H1 (cell line): ENCODE data around the gene JAK2. TPM values are rescaled to one million over a fixed set of nuclear protein-coding genes. Genes with fewer than 3 reads are reported as not detected.

Source experiments
- CTCF ChIA-PET: fragments of 300-600 bp; sonication (Branson Sonifier 250); formaldehyde crosslinking; loops from one replicate; lab custom pipeline; 2021; ENCODE audit not compliant: partially characterized antibody; lab: Charles Lee
- POLR2A ChIA-PET: fragments of 300-600 bp; sonication (Branson Sonifier 250); formaldehyde crosslinking; loops from one replicate; lab custom pipeline; 2021; ENCODE audit warnings: inconsistent platforms; ENCODE audit not compliant: partially characterized antibody; lab: Charles Lee
- DNase-seq, 2 experiments: peaks; one replicate each; pipeline versions ENCODE4 v3.0.0 to v3.0.0-alpha.2; 2010 to 2022; ENCODE audit warnings: low spot score in 2 of 2, low read depth in 1 of 2, mixed read lengths in 1 of 2
- FAIRE-seq: peaks from 2 replicates; lab custom pipeline; 2011; peaks lifted over from hg19 to GRCh38; lab: Jason Lieb, UNC
- H2AFZ ChIP-seq: 2 replicates; pipeline ENCODE4 v1.8.1; 2012; ENCODE audit warnings: low read length, inconsistent platforms
- H2AK5ac ChIP-seq: 2 replicates; pipeline ENCODE4 v1.6.1; 2013; ENCODE audit warnings: low read depth, low read length
- H2BK120ac ChIP-seq: replicated peaks from 2 replicates; pipeline ENCODE3; 2013; ENCODE audit warnings: low read depth, low read length, inconsistent platforms
- H2BK12ac ChIP-seq: 2 replicates; pipeline ENCODE4 v1.6.1; 2013; ENCODE audit warnings: low read depth, low read length
- H2BK15ac ChIP-seq: 2 replicates; pipeline ENCODE4 v1.6.1; 2013; ENCODE audit warnings: low read length
- H2BK20ac ChIP-seq: 2 replicates; pipeline ENCODE4 v1.6.1; 2013; ENCODE audit warnings: low read length
- H2BK5ac ChIP-seq: 2 replicates; pipeline ENCODE4 v1.6.1; 2013; ENCODE audit warnings: low read depth, low read length
- H3K14ac ChIP-seq: 2 replicates; pipeline ENCODE4 v1.6.1; 2013; ENCODE audit warnings: inconsistent platforms; ENCODE audit not compliant: insufficient read length
- H3K18ac ChIP-seq: 2 replicates; pipeline ENCODE4 v1.6.1; 2013; ENCODE audit warnings: low read length; ENCODE audit errors: extremely low read depth
- H3K23ac ChIP-seq: 2 replicates; pipeline ENCODE4 v1.6.1; 2013; ENCODE audit warnings: inconsistent platforms; ENCODE audit not compliant: insufficient read length
- H3K23me2 ChIP-seq: 2 replicates; pipeline ENCODE4 v1.6.1; 2013; ENCODE audit warnings: low read depth, low read length
- H3K27ac ChIP-seq: 2 replicates; pipeline ENCODE4 v1.6.1; 2011; ENCODE audit warnings: low read depth, low read length, inconsistent platforms
- H3K27me3 ChIP-seq, 4 experiments: replicated peaks in 1 of 4; 1 replicate in 1 of 4; 2 replicates in 3 of 4; pipeline versions ENCODE4 v1.6.1 to v1.8.1; 2011 to 2013; ENCODE audit warnings: low read length in 3 of 4, mild to moderate bottlenecking in 3 of 4, inconsistent platforms in 2 of 4, mixed read lengths in 2 of 4, moderate library complexity in 1 of 4; ENCODE audit not compliant: control insufficient read depth in 3 of 4, insufficient read depth in 3 of 4; ENCODE audit errors: extremely low read depth in 1 of 4
- H3K36me3 ChIP-seq, 4 experiments: 2 replicates each; pipeline versions ENCODE4 v1.6.1 to v1.8.1; 2011 to 2013; ENCODE audit warnings: mild to moderate bottlenecking in 4 of 4, low read length in 3 of 4, moderate library complexity in 2 of 4, control low read depth in 1 of 4, inconsistent platforms in 1 of 4; ENCODE audit not compliant: insufficient read depth in 4 of 4, control insufficient read depth in 2 of 4
- H3K4ac ChIP-seq: replicated peaks from 2 replicates; pipeline ENCODE3; 2013; ENCODE audit warnings: low read length, low read depth, mixed read lengths, inconsistent platforms; ENCODE audit not compliant: insufficient read length
- H3K4me1 ChIP-seq, 4 experiments: replicated peaks in 1 of 4; 1 replicate in 1 of 4; 2 replicates in 3 of 4; pipeline versions ENCODE4 v1.6.1 to v1.8.1; 2011 to 2013; ENCODE audit warnings: low read length in 3 of 4, inconsistent platforms in 2 of 4, mixed read lengths in 1 of 4; ENCODE audit not compliant: insufficient read depth in 4 of 4, control insufficient read depth in 3 of 4
- H3K4me2 ChIP-seq, 2 experiments: 2 replicates each; pipeline versions ENCODE4 v1.6.1 to v1.8.1; 2011 to 2013; ENCODE audit warnings: low read depth in 2 of 2, low read length in 2 of 2, control low read depth in 1 of 2, inconsistent platforms in 1 of 2, mild to moderate bottlenecking in 1 of 2; ENCODE audit not compliant: insufficient read depth in 1 of 2
- H3K4me3 ChIP-seq, 4 experiments: fragments of 200-600, 300-600 bp in 1 of 4; sonication (generic), shearing (Covaris generic), sonication (Bioruptor Twin) in 1 of 4; 2 replicates each; pipeline versions ENCODE4 v1.5.1 to v1.8.1; 2011 to 2016; ENCODE audit warnings: low read length in 4 of 4, low read depth in 3 of 4, control low read depth in 2 of 4, inconsistent platforms in 2 of 4, mild to moderate bottlenecking in 2 of 4, mixed read lengths in 1 of 4, moderate library complexity in 1 of 4; ENCODE audit not compliant: insufficient read depth in 2 of 4; ENCODE audit errors: extremely low read depth in 1 of 4
- H3K56ac ChIP-seq: replicated peaks from 2 replicates; pipeline ENCODE3; 2013; ENCODE audit warnings: low read depth, mild to moderate bottlenecking, mixed read lengths, low read length, inconsistent platforms; ENCODE audit not compliant: insufficient read length
- H3K79me1 ChIP-seq: 2 replicates; pipeline ENCODE4 v1.6.1; 2013; ENCODE audit warnings: low read depth, low read length, control low read depth
- H3K79me2 ChIP-seq, 2 experiments: 2 replicates each; pipeline versions ENCODE4 v1.6.1 to v1.8.1; 2012 to 2013; ENCODE audit warnings: low read length in 2 of 2, mild to moderate bottlenecking in 2 of 2, inconsistent platforms in 1 of 2; ENCODE audit not compliant: insufficient read depth in 2 of 2, control insufficient read depth in 1 of 2
- H3K9ac ChIP-seq, 4 experiments: replicated peaks in 1 of 4; 1 replicate in 1 of 4; 2 replicates in 3 of 4; pipeline versions ENCODE4 v1.6.1 to v1.8.1; 2011 to 2013; ENCODE audit warnings: low read depth in 3 of 4, low read length in 3 of 4, control low read depth in 2 of 4, mild to moderate bottlenecking in 2 of 4, moderate library complexity in 2 of 4, inconsistent platforms in 1 of 4; ENCODE audit errors: extremely low read depth in 1 of 4
- H3K9me3 ChIP-seq, 2 experiments: 2 replicates each; pipeline versions ENCODE4 v1.6.1 to v1.8.1; 2012 to 2013; ENCODE audit warnings: mild to moderate bottlenecking in 2 of 2, moderate library complexity in 2 of 2, control low read depth in 1 of 2, inconsistent platforms in 1 of 2, low read depth in 1 of 2, low read length in 1 of 2, mixed read lengths in 1 of 2; ENCODE audit not compliant: insufficient read depth in 2 of 2
- H4K20me1 ChIP-seq, 2 experiments: replicated peaks in 1 of 2; 2 replicates each; pipeline versions ENCODE3 to v1.8.1; 2011 to 2013; ENCODE audit warnings: inconsistent platforms in 2 of 2, low read length in 2 of 2, mild to moderate bottlenecking in 1 of 2; ENCODE audit not compliant: insufficient read depth in 2 of 2, control insufficient read depth in 1 of 2
- H4K5ac ChIP-seq: 2 replicates; pipeline ENCODE4 v1.6.1; 2013; ENCODE audit warnings: low read length, low read depth, mixed read lengths, inconsistent platforms; ENCODE audit not compliant: insufficient read length
- H4K8ac ChIP-seq: 2 replicates; pipeline ENCODE4 v1.8.0; 2013; ENCODE audit warnings: mild to moderate bottlenecking, moderate library complexity, low read length, inconsistent platforms; ENCODE audit not compliant: insufficient read depth; ENCODE audit errors: extremely low read depth
- H4K91ac ChIP-seq: replicated peaks from 2 replicates; pipeline ENCODE3; 2013; ENCODE audit warnings: low read length, mixed read lengths, inconsistent platforms; ENCODE audit not compliant: insufficient read length
- CBX8 ChIP-seq: fragments of 300-800, 300-1000 bp; sonication (generic); IDR thresholded peaks from 2 replicates; pipeline ENCODE4 v1.7.1; 2016; ENCODE audit warnings: low read depth, low read length, borderline replicate concordance
- RAD21 ChIP-seq, 2 experiments: IDR thresholded peaks in 1 of 2; conservative IDR thresholded peaks in 1 of 2; 2 replicates each; pipeline ENCODE4 v1.6.1; 2011; ENCODE audit warnings: low read depth in 2 of 2, low read length in 2 of 2, improper control_type of control experiment in 1 of 2, inconsistent platforms in 1 of 2, mild to moderate bottlenecking in 1 of 2, moderate library complexity in 1 of 2
- SAP30 ChIP-seq: fragments of 300-600 bp; sonication (generic); IDR thresholded peaks from 2 replicates; pipeline ENCODE4 v1.7.1; 2012; ENCODE audit warnings: low read length, moderate library complexity, mild to moderate bottlenecking, inconsistent platforms; ENCODE audit not compliant: insufficient read depth, insufficient replicate concordance
- SRF ChIP-seq: IDR thresholded peaks from 2 replicates; pipeline ENCODE4 v1.6.1; 2011; ENCODE audit warnings: mild to moderate bottlenecking, low read depth, low read length, moderate library complexity
- TEAD4 ChIP-seq: IDR thresholded peaks from 2 replicates; pipeline ENCODE4 v1.6.1; 2012; ENCODE audit warnings: low read depth, low read length, inconsistent platforms, mixed read lengths
- WGBS, 2 experiments: shearing (Covaris generic) in 1 of 2; methylation state at CpG; one replicate each; pipeline versions ENCODE4 v1.1.6 to v1.1.7; 2013 to 2015; ENCODE audit warnings: low lambda C conversion rate in 2 of 2, mixed read lengths in 2 of 2, inconsistent platforms in 1 of 2, low coverage in 1 of 2, missing lambda C conversion rate in 1 of 2; ENCODE audit not compliant: insufficient replicate concordance in 2 of 2, insufficient coverage in 1 of 2, insufficient read length in 1 of 2; ENCODE audit errors: extremely low coverage in 1 of 2, missing lambda C conversion rate in 1 of 2; 5-methylcytosine and 5-hydroxymethylcytosine counted together
- long read RNA-seq, 2 experiments: library from RNA in 1 of 2; library from capped mRNA in 1 of 2; stranded (forward); transcript quantifications; one replicate each; pipeline ENCODE4 v2.0.0, GENCODE V29; 2021; ENCODE audit warnings: inconsistent platforms in 1 of 2
- polyA minus RNA-seq, 3 experiments: library from RNA; depleted of rRNA, polyadenylated mRNA; stranded (reverse); fragments of >200 nt; gene quantifications; 1 replicate in 2 of 3; 2 replicates in 1 of 3; pipeline ENCODE4 v1.2.3, GENCODE V29; 2011
- polyA plus RNA-seq, 7 experiments: library from polyadenylated mRNA; depleted of rRNA in 3 of 7; stranded (reverse) in 5 of 7; unstranded in 2 of 7; fragments of >200 nt in 5 of 7; fragments of 200-250 nt in 2 of 7; gene quantifications; 1 replicate in 5 of 7; 2 replicates in 1 of 7; 4 replicates in 1 of 7; pipeline versions ENCODE4 v1.2.1 to v1.2.3, GENCODE V29; 2011 to 2013; ENCODE audit warnings: missing spikeins in 2 of 7, mixed read lengths in 2 of 7
- total RNA-seq: library from RNA; stranded (reverse); fragmentation: NEBNext Ultra II Directional; extraction: Animal tissue kit (Norgen Biotek cat#: 25700); gene quantifications from 2 replicates; pipeline ENCODE4 v1.2.1, GENCODE V29; 2021
- TF ChIP-seq, protein P1 (sequence below): IDR thresholded peaks from 2 replicates; pipeline ENCODE4 v1.6.1; 2012; ENCODE audit warnings: inconsistent platforms

Gene JAK2
- total RNA-seq (2.0 and 2.1 TPM in 2 replicates), polyA plus RNA-seq (2011; rRNA removed) (0.50 and 0.55 TPM in 2 replicates), polyA minus RNA-seq (2011; rRNA and poly(A)+ RNA removed) (2.6 and 4.1 TPM in 2 replicates)
- 0.75 TPM for polyA plus RNA-seq (2011; cell fraction: cytosol; rRNA removed)
- polyA plus RNA-seq (2011; cell fraction: nucleus; rRNA removed): 0.71 TPM
- polyA plus RNA-seq (2012, experiment 1 of 2): 0.69 to 1.2 TPM (median 0.77 TPM) in 4 replicates
- polyA plus RNA-seq (2012, experiment 2 of 2): not detected
- polyA plus RNA-seq (2013, experiment 1 of 2): 1.5 TPM
- 1.2 TPM for polyA plus RNA-seq (2013, experiment 2 of 2)
- 1.4 TPM for polyA minus RNA-seq (2011; cell fraction: cytosol; rRNA and poly(A)+ RNA removed)
- 6.5 TPM for polyA minus RNA-seq (2011; cell fraction: nucleus; rRNA and poly(A)+ RNA removed)
- long read RNA-seq, experiment 1, partial matches to known transcripts: 0 of 1 reads
- long read RNA-seq, experiment 1, other reads (novel, unspliced or antisense): 1 of 1 reads
- long read RNA-seq, experiment 2: 0 reads

DNA sequence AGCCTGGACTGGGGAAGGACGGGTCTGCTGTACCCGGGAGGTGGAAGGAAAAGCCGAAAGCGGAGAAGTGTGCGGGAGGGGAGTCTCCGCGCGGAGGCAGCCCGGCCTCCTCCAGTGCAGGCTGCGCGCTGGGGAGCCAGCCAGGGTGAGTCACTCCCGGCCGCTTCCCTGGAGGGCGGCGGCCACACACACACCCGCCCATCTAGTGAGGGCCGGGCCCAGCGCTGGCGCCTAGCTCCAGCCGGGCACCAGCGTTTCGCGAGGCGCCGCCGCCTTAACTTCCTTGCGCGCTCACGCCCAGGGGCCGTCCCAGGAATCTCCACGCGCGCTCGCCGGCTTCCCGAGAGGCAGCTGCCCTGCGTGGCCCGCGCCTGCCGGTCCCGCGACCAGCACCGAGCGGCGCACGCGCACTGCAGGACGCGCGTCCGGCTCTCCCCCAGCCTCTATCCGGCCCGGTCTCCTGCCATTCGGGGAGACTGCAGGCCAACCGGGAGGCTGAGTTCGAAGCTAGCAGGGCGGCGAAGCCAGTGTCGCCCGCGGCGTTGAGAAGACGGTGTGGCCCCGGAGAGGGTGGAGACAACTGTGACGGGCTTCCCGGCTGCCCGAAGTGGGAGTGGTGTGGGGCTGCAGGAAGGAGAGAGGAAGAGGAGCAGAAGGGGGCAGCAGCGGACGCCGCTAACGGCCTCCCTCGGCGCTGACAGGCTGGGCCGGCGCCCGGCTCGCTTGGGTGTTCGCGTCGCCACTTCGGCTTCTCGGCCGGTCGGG is at the start of gene JAK2:
TSS of gene JAK2 (plus strand) at position 652 of the 765 bp plus-strand sequence. CDS start 36,716 bp downstream, outside the sequence.
- FAIRE-seq (no peak), DNase-seq (peak; percentile 78 to 89)
- Histone ChIP-seq H4K5ac (peak within 1 kb of the TSS; percentile 71), H4K8ac (peak within 1 kb of the TSS; percentile 96), H3K18ac (peak within 1 kb of the TSS; percentile 56; the same call in 1 of the 2 replicates), H3K4me3 (peak within 1 kb of the TSS; percentile 50 to 83 (median 68)), H3K36me3 (no peaks in the 10 kb centered on the region), H3K4me1 (peaks cover 0 to 3% (median 1%) of the 10 kb centered on the region in 4 experiments; a peak in 2 of 7 replicates), H3K4me2 (peak within 1 kb of the TSS; percentile 62 to 99), H2BK20ac (0 out of 2 replicates have a peak within 1 kb of the TSS, but pooled peaks have one; percentile 50), H2BK5ac (peak within 1 kb of the TSS; percentile 57; the same call in 1 of the 2 replicates), H3K14ac (no peak within 1 kb of the TSS), H2BK12ac (peak within 1 kb of the TSS; percentile 60; the same call in 1 of the 2 replicates), H3K27ac (peak within 1 kb of the TSS; percentile 44; the same call in 1 of the 2 replicates), H3K79me2 (no peaks in the 10 kb centered on the region), H3K9me3 (no peaks in the 10 kb centered on the region), H4K91ac (peak within 1 kb of the TSS; percentile 5), H3K4ac (no peak within 1 kb of the TSS), H2BK15ac (peak within 1 kb of the TSS; percentile 31; the same call in 1 of the 2 replicates), H2BK120ac (peak within 1 kb of the TSS; percentile 50), H3K56ac (peak within 1 kb of the TSS; percentile 14), H3K9ac (peak within 1 kb of the TSS in 3 of 4 experiments; percentile 8 to 73 (median 64); a peak in 6 of 7 replicates), H3K27me3 (peaks cover 0 to 10% (median 4%) of the 10 kb centered on the region in 4 experiments; a peak in 3 of 7 replicates), H3K23ac (no peak within 1 kb of the TSS), H4K20me1 (no peaks in the 10 kb centered on the region), H2AK5ac (no peak within 1 kb of the TSS), H3K79me1 (no peaks in the 10 kb centered on the region), H3K23me2 (peaks cover 12% of the 10 kb centered on the region; the same call in 1 of the 2 replicates), H2AFZ (peak within 1 kb of the TSS; percentile 76)
- CTCF ChIA-PET: interaction anchor here (0.9 to 7.0 kb wide), 5 partner anchors 8 to 245 kb away, joined by 3 to 76 read pairs (median 3); no protein-coding TSS in a partner anchor
- WGBS, 2 experiments: 1% methylated on average over 50 of the region's 84 CpGs; no CpG with 5 or more reads in 1 of the 2 experiments
- POLR2A ChIA-PET: interaction anchor here (0.6 to 2.2 kb wide), 6 partner anchors 11 to 432 kb away, joined by 3 to 10 read pairs (median 3); partner anchors contain the start of genes AK3 and RCL1
- TF ChIP-seq SAP30 (no peak), TEAD4 (no peak), CBX8 (no peak), SRF (no peak), RAD21 (IDR thresholded peaks at IDR 0.05 in 1 of 2, conservative IDR thresholded peaks at IDR 0.05 in 1 of 2; ENCODE audit: low read depth in 2 of 2, low read length in 2 of 2) (peak; percentile 16 to 28; a peak in 2 of 4 replicates)
- TF ChIP-seq, protein P1, sequence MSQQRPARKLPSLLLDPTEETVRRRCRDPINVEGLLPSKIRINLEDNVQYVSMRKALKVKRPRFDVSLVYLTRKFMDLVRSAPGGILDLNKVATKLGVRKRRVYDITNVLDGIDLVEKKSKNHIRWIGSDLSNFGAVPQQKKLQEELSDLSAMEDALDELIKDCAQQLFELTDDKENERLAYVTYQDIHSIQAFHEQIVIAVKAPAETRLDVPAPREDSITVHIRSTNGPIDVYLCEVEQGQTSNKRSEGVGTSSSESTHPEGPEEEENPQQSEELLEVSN: no peak; the same call in 1 of the 2 replicates
